Neural progenitor cell (in vitro differentiated cells): Measurements from ENCODE around the gene ZMYM4.

Experiments
- CTCF ChIP-seq: fragments of 200-600 bp; sonication (generic); IDR thresholded peaks from 2 replicates; pipeline ENCODE4 v1.5.1; 2017; ENCODE audit warnings: antibody characterized with exemption, mild to moderate bottlenecking
- EZH2phosphoT487 ChIP-seq: fragments of 200-600 bp; sonication (generic); IDR thresholded peaks from 2 replicates; pipeline ENCODE4 v1.6.1; 2017; ENCODE audit warnings: antibody characterized with exemption

GRCh38 chr1:35297886-35298285 is 29.4 kb downstream of the ZMYM4 start:
- TF ChIP-seq CTCF (no peak), EZH2phosphoT487 (no peak)
